HG03135 (cell line): ENCODE measurements around the gene VMP1.
A peak's percentile ranks its signal among the peaks of the same experiment; 100 is the strongest.
"Not testable (repeated sequence)": the region's sequence is repeated elsewhere in the genome, so short reads cannot be mapped to it uniquely, and the experiment has no call there.

ENCODE experiments used
- ATAC-seq: cut with Tn5 transposase; IDR thresholded peaks from one replicate; pipeline ENCODE4 v1.9.1; 2021; ENCODE audit warnings: mild to moderate bottlenecking, moderate library complexity; ENCODE audit not compliant: unreplicated experiment

VMP1 gene

GRCh38 chr17:59776577-59776976 is 69.1 kb downstream of the VMP1 start:
- no peak for ATAC-seq

- ATAC-seq, result no peak
These were observed 69.6 kb downstream of the VMP1 start for GRCh38 chr17:59777033-59777432.

DNA sequence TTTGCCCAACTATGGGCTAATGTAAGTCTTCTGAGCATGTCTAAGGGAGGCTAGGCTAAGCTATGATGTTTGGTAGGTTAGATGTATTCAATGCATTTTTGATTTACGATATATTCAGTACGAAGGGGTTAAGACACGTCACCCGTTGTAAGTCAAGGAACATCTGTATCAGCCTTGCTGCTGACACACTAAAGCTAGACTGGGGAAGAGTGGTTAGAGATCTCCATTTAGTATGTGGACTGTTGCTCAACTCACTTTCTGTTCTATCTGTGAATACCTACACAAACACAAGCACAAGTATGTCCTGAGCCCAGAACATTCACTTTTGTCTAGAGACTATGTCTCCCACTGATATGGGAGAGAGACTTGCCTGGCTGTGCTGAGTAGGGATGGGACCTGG is 71.5 kb downstream of the VMP1 start:
- no peak for ATAC-seq

DNA sequence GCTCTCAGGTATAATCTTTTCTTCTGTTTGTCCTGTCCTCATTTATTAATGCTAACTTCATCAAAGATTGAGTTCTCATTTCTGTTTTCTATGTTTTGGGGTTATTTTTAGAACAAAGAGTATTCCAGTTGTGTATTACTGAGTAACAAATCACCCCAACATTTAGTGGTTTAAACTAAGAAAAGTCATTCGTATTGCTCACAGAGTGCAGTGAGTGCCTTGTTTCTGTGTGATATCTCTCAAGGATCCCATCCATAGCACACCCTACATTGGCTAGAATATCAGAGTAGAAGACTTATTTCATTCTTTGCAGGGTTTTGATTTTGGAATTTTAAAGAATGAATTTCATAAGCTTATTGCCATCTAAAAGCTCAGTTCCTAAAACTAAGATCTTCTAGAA is 72.1 kb downstream of the VMP1 start:
- no peak for ATAC-seq

DNA sequence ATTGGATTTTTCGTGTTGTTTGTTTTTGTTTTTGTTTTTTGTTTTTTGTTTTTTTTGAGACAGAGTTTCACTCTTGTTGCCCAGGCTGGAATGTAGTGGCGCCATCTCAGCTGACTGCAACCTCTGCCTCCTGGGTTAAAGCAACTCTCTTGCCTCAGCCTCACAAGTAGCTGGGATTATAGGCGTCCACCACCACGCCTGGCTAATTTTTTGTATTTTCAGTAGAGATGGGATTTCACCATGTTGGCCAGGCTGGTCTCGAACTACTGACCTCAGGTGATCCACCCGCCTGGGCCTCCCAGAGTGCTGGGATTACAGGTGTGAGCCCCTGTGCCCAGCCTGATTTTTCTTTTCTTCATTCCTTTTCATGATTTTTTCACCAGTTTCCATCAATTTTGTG is 73.1 kb downstream of the VMP1 start:
- not testable (repeated sequence) for ATAC-seq

DNA sequence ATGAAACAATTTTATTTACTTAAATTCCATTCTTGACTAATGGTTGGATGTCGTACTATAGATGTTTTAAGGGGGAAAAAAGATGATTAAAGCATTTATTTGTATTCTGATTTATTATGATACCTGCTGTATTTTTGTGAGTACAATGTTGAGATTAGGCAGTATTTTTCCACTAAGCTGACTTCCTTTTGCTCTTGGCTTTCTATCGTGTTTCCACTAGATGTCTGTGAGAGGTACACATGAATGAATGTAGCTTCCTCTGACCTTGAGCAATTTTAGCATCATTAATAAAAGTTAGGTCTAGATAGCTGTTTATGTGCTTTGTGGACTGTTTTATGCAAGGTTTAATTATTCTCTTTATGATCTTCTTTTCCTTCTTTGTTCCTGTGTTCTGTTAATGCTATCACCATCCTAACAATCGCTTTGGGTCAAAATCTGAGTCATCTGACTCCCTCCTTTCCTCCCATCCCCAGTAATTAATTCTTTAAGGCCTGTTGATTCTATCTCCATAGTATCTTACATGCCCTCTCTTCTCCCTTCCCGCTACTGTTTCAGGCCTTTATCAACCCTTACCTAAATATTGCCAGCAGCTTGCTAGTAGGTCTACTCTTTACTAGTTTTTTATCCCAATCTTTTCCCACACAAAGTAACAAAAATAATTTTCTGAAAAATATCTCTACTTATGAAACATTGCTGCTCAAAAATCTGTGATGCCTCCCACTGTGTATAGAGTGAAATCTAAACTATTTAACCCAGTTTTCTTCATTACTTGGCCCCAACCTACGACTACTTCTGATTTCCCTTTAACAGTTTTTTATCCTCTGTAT is 76.0 kb downstream of the VMP1 start:
- no peak for ATAC-seq

DNA sequence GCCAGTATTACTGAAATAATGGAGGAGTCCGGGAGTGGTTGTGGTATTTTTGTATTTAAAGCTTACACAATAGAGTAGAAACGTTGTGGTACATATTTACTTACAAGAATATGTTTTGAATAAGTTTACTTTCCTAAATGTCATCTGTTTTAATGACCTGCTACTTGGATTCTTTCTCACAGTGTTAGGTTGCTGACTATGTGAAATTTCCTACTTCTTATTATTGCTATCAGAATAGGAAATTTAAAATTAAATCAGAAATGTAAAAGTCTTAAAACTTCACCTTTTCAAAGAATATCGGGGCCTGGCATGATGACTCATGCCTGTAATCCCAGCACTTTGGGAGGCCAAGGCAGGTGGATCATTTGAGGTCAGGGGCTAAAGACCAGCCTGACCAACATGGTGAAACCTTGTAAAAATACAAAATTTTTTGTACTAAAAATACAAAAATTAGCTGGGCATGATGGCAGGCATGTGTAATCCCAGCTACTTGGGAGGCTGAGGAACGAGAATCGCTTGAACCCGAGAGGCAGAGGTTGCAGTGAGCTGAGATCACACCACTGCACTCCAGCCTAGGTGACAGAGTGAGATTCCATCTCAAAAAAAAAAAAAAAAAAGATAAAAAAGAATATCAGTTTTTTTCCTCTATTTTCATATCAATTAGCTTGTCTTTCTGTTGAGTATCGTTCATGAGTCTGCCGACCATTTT is 77.8 kb downstream of the VMP1 start:
- ATAC-seq, result no peak

DNA sequence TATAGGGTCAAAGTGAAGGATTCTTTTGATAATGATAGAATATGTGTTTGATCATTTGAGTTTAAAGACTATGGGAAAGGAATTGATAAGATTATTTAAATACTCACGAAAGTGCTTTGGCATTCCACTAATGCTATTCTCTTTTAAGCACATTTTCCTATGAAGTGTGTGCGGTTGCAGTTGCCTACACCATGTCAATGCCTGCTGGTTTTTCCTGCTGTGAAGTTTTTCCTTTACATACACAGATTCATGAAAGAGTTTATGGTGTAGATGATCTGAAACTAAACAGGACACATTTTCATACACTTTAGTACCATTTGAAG is 78.7 kb downstream of the VMP1 start:
- ATAC-seq, result no peak

DNA sequence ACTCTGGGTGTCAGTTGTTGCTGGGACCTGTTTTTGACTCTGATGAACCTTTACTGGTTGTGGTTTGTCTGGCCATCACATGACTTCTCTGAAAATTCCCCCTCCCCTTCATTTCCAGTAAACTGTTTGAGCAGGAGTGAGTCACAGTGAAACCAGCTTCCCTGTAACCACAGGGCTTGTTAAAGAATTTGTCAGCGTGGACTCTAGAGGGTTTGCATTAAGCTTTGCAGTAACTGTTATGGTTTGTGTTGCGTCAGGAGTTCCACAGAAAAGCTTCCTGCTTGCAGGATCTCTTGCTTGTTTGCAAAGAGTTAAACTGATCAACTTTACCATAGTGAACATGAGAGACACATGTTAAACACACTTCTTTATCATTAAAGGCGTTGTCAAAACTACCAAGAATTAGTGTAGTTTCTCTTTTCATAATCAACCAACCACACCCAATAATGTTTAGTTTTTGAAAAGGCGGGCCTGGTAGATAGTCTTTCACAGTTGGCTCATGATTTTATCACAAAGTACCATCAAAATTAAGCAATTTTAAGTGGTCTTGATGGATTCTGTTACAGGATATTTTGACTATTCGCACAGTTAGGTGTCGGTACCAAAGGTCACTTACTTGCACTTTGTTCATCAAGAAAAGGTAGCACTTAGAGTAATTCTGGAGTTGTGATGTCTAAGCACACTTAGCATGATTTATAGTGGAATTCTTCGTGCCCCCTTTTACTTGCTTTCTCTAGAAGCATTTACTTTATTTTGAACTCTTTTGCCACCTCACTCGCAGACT is 79.3 kb downstream of the VMP1 start:
- peak; percentile 91 for ATAC-seq

DNA sequence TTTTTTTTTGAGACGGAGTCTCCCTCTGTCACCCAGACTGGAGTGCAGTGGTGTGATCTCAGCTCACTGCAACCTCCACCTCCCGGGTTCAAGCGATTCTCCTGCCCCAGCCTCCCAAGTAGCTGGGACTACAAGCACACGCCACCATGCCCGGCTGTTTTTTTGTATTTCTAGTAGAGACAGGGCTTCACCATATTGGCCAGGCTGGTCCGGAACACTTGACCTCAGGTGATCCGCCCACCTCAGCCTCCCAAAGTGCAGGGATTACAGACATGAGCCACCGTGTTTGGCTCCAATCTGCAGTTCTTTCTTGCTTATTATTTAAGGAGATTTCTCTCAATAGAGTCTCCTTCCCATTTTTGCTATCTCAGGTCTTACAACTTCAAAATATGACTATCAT is 82.4 kb downstream of the VMP1 start:
- ATAC-seq, result not testable (repeated sequence)

- ATAC-seq, result not testable (repeated sequence)
These were observed 83.0 kb downstream of the VMP1 start for GRCh38 chr17:59790418-59790817.

- ATAC-seq, result no peak
These were observed 83.5 kb downstream of the VMP1 start for GRCh38 chr17:59790910-59791309.

DNA sequence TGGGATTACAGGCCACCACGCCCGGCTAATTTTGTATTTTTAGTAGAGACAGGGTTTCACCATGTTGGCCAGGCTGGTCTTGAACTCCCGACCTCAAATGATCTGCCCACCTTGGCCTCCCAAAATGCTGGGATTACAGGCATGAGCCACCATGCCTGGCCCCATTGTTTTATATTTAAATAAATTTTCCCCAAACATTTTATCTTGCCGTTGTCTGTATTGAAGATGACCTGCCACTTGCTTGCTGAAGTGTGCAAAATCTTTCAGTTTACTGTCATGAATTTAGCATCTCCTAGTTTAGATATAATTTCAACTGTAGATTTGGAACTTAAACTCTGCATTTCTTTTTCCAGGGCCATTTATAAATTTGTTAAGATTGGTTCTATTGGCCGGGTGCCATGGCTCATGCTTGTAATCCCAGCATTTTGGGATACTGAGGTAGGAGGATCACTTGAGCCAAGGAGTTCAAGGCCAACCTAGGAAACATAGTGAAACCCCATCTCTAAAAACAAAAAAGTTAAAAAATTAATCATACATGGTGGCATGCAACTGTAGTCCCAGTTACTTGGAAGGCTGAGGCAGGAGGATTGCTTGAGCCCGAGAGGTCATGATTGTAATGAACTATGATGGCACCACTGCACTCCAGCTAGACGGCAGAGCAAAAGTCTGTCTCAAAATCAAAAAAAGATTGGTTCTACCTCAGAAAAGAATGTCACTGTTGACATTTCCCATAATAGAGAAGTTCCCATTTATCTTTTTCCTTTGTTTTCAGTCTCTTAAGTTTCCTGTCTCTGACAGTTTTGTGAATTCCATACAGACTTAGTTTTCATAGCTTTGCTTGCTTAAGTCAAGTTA is 84.4 kb downstream of the VMP1 start:
- no peak for ATAC-seq

- not testable (repeated sequence) for ATAC-seq
These were observed 85.0 kb downstream of the VMP1 start for GRCh38 chr17:59792458-59792823.

DNA sequence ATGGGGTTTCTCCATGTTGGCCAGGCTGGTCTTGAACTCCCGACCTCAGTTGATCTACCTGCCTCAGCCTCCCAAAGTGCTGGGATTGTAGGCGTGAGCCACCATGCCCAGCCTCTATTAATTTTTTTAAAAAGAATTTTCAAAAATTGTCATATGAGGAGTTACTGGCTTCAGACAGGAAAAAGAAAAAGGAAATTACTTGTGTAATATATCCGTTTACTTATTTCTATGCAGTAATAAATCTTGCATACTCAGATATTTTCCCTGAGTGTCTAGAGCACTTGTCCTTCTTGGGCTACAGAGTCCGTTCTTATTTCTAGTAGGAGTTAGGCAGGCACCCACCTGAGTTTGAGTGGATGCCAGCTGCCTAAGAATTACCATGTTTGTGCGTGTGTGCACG is 85.8 kb downstream of the VMP1 start:
- ATAC-seq, result no peak

DNA sequence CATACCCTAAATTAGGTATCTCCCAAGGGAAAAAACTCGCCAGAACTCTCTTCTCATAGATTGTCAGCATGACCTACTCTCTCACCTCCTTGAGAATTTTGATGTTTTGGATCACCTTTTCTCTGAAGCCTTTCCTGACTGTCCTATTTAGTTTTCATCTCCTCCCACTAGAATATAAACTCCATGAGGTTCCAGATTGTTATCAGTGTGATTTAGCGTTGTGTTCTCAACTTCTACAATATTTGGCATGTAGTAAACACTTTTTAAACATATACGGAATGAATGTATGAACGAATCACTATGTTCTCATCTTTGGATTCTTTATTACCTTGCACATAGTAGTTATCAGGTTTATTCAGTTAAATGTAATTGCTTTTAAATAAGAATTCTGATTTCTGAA is 88.7 kb downstream of the VMP1 start:
- no peak for ATAC-seq

GRCh38 chr17:59796785-59797205 is 89.3 kb downstream of the VMP1 start:
- ATAC-seq, result no peak

GRCh38 chr17:59798111-59798510 is 90.7 kb downstream of the VMP1 start:
- no peak for ATAC-seq

GRCh38 chr17:59800530-59800942 is 93.1 kb downstream of the VMP1 start:
- ATAC-seq, result no peak

DNA sequence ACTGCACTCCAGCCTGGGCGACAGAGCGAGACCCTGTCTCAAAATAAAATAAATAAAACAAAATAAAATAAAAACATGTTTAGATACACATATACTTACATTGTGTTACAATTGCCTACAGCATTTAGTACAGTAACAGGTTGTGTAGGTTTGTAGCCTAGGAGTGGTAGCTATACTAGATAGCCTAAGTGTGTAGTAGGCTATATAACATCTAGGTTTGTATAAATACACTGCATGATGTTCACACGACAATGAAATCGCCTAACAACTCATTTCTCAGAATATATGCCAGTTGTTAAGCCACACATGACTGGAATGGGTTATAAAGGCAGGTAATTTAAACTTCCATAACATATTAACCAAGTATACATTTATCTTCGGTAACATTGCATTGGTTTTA is 94.7 kb downstream of the VMP1 start:
- no peak for ATAC-seq
